Amniotic stem cell (primary cell): Measurements from ENCODE around the gene FMR1NB.
A peak's percentile ranks its signal among the peaks of the same experiment; 100 is the strongest.

Source experiments
- DNase-seq: peaks from one replicate; lab custom pipeline; 2025; lab: John Stamatoyannopoulos, UW

The FMR1NB gene

DNA sequence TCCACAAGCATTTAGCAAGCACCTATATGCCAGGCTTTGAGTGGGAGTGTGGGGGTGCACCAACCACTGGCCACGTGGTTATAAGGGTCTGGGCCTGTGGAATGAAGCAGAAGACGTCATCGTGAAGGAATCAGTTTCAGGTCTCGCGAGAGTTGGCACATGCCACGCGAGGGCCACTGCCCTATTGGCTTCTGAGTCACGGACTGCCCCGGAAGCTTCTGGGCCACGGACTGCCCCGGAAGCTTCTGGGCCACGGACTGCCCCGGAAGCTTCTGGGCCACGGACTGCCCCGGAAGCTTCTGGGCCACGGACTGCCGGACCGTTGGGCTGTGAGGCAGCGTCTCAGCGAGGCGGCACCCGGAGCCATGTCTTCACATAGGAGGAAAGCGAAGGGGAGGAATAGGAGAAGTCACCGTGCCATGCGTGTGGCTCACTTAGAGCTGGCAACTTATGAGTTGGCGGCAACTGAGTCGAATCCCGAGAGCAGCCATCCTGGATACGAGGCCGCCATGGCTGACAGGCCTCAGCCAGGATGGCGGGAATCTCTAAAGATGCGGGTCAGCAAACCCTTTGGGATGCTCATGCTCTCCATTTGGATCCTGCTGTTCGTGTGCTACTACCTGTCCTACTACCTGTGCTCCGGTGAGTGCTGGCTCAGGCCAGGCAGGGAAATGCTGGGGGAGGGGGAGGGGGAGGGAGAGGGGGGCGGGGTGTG is at the start of gene FMR1NB:
Gene FMR1NB (plus strand): TSS at position 300 of the 715 bp plus-strand sequence. CDS start 66 bp downstream, at position 366.
- DNase-seq: no peak

DNA sequence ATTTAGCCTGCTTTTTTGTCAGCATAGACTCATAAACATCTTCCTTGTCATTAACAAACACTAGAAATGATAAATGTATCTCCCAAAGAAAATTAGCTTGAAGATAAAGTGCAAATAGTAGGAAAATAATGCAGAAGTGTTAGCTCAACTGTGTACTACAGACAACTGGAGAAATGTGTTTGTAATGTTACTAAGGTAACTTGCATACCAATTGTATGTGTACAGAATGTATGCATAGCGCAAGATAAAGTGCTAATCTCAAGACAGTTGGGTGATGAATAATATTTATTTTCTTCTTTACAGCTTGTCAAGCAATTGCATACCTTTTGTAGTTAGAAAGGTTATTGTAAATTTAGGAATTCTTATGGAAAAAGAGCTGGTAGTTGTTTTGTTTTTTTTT is 47.3 kb upstream of the FMR1NB start:
- no peak for DNase-seq

DNA sequence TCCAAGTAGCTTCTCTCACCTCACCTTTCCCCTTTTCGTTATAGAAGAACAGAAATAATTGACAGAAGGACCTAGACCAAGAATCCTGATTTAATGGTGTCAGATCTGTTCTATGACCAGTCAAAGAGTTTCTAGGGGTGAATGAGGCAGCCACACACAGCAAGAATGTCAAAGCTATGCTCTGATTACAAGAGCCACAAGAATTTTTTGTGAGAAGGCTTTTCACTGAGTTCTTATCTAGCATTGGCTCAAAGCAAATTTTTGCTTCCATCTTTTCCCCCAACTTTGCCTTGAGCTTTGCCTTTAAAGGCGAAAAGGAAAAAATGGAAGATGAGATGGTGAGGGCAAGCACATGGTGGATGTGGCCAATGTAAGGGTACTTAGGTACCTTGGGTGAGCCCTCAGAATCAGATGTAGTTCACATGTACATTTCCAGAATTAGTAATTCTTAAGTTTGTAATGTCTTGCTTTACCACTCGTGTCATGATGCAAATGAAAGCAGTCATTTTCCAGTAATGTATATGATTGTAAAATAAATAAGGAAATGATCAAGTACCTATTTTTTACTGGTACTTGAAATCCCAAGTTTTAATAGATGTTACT is 45.9 kb upstream of the FMR1NB start:
- no peak for DNase-seq

DNA sequence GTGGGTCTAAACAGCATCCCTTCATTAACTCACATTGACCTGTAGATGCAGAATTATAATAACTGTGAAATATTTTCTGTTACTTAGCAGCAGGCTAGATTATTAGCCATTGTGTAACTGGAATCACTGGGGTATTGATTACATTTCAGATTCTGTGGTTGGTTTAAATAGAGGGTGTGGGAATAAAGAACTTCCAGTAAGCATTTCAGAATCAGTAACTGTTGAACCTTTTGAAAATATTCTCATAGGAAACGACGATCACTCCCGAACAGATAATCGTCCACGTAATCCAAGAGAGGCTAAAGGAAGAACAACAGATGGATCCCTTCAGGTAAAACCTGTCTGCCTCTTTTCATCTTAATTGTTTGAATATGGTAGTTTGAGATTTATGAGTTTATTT is 35.9 kb upstream of the FMR1NB start:
- no peak for DNase-seq

- DNase-seq: no peak
These were observed 32.6 kb upstream of the FMR1NB start for GRCh38 chrX:147948531-147948930.

- DNase-seq: no peak
These were observed 30.8 kb upstream of the FMR1NB start for GRCh38 chrX:147950352-147950751.

DNA sequence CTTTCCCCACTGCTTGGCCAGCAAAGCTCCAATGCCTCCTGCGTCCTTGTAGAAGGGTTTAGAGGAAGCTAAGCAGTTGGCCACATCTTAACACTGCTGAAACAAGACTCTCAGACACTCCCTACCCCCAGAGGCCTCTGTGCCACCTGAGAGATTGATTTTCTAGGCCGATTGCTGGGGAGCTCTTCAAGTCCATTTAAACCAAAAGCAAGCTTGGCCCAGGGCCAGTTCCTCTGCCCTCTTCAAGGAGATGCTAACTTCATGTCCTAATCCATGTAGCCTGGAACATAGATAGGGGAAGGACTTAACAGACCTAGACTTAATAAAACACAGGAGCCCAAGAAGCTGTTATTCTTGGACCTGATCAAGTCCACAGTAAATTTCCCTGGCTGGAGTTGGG is 27.2 kb upstream of the FMR1NB start:
- DNase-seq: no peak

DNA sequence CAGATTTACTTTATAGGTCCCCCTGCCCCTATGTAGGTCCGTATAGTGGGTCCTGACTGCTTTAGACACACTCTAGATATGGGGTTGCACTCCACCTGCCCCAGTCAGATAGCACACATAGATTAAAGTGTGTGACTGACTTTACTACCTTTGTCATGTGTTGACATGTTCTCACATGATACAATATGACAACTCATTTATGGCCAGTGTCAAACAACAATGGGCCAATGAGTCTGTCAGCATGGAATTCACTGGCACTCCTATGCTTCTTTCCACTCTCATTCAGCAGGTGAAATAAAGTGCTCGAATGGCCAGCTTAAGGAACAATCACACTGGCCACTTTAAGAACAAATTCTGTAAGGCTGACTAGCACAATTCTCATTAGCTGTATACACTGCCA is 23.8 kb upstream of the FMR1NB start:
- DNase-seq: no peak

DNA sequence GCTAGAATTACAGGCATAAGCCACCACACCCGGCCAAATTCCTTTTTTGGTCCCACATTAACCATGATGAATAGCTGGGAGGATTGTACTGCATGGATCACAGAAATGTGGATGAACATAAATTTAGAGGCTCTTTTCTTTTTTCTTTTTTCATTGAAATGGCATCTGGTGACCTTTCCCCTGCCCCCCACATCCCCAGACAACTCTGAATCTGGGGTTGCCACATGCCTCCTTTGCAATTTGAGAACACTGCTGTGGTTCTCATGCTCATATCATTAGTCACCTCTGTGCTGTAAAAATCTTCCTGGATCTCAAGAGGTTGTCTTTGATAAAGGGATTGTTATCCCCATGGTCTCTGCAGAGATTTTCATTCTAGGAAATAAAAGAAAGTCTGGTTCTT is 22.8 kb upstream of the FMR1NB start:
- DNase-seq: no peak

DNA sequence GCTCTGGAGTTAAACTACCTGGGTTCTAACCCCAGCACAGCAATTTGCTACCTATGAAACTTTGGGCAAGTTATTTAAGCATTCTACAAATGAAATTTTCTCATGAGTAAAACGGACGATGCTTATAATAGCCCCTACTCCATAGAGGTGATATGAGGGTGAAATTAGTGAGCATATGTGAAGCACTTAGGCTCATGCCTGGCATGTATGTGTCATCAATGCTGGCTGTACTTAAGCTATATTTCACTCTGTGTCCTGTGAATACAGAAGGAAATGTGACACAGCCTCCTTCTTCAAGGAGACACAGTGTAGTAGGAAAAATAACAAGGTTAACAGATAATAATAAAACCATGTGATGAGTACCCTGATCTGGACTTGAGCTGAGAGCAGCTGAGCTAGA is 20.4 kb upstream of the FMR1NB start:
- no peak for DNase-seq

GRCh38 chrX:147962476-147962875 is 18.7 kb upstream of the FMR1NB start:
- no peak for DNase-seq

DNA sequence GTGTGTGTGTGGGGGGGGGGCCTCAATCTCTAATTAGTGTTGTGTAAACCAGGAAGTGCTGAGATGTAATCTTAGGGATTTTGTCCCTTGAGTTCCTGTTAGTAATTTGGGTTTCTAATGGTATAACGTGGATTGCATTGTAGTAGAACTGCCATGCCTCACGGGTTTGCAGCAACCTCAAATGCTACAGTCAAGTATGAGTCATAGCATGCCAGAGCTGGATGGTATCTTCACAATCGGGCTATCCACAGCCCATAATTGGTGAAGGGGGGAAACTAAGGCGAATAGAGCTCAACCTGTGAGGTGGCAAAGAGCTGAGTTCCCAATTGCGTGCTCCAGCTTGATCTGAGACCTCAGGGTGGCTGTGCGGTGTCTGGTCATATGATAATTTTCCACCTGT is 2.2 kb upstream of the FMR1NB start:
- no peak for DNase-seq

DNA sequence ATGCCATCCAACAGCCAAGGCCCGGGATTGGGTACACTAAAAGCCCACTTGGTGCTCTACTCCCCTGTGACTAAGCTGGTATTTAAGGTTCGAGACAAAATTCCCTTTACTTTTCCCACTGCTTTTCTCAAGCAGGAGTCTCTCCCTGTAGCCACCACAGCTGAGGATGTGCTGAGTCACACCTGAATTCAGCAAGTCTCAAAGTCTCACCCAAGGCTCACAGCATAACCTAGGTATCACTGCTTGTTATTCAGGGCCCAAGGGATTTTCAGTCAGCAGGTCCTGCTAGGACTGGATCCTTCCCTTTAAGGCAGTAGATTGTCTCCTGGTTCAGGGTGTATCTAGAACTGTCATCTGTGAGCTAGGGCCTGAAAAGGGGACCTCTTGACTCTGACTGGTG is 39.2 kb downstream of the FMR1NB start:
- no peak for DNase-seq

- no peak for DNase-seq
These were observed 43.5 kb downstream of the FMR1NB start for GRCh38 chrX:148024425-148025148.

DNA sequence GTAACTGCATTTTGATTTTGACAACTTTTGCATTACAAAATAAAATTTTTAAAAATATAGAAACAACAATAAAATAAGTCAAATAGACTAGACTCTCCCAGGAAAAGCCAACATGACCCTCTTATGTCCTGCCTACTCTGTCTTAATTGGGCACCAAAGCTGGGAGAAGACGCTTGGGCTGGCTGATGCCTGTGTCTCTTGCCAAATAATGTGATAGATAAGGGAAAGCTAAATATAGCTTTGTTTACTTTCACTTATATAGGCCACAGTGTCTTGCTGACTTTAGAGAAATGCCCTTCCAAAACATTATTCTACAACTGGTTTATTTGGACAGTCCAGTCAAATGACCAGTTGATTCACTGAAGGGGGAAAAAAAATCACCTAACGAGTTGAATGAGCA is 54.2 kb downstream of the FMR1NB start:
- DNase-seq: no peak

GRCh38 chrX:148037020-148037419 is 55.9 kb downstream of the FMR1NB start:
- DNase-seq: no peak

GRCh38 chrX:148043271-148043855 is 62.2 kb downstream of the FMR1NB start:
- DNase-seq: no peak

GRCh38 chrX:148047200-148047599 is 66.1 kb downstream of the FMR1NB start:
- no peak for DNase-seq

GRCh38 chrX:148049441-148049840 is 68.3 kb downstream of the FMR1NB start:
- peak; percentile 2 for DNase-seq

DNA sequence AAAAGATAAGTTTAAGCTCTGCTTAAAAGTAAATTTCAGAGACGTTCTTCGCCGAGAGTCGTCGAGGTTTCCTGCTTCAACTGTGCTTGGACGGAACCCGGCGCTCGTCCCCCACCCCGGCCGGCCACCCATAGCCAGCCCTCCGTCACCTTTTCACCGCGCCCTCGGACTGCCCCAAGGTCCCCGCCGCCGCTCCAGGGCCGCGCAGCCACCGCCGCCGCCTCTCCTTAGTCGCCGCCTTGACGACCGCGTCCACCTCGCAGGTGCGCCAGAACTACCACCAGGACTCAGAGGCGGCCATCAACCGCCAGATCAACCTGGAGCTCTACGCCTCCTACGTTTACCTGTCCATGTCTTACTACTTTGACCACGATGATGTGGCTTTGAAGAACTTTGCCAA is 70.8 kb downstream of the FMR1NB start:
- no peak for DNase-seq

DNA sequence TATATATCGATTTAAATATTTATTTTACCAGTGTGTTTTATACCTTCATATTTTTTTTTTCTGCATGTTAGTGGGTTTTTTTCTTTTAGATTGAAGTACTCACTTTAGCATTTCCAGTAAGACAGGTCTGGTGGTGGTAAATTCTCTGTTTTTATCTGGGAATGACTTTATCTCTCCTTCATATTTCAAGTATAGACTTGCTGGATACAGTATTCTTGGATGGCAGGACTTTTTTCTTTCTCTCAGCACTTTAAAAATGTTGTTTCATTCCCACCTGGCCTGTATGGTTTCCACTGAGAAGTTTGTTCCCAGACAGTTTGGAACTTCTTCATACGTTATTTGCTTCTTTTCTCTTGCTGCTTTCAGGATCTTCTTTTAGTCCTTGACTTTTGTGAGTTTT is 86.1 kb downstream of the FMR1NB start:
- DNase-seq: no peak

DNA sequence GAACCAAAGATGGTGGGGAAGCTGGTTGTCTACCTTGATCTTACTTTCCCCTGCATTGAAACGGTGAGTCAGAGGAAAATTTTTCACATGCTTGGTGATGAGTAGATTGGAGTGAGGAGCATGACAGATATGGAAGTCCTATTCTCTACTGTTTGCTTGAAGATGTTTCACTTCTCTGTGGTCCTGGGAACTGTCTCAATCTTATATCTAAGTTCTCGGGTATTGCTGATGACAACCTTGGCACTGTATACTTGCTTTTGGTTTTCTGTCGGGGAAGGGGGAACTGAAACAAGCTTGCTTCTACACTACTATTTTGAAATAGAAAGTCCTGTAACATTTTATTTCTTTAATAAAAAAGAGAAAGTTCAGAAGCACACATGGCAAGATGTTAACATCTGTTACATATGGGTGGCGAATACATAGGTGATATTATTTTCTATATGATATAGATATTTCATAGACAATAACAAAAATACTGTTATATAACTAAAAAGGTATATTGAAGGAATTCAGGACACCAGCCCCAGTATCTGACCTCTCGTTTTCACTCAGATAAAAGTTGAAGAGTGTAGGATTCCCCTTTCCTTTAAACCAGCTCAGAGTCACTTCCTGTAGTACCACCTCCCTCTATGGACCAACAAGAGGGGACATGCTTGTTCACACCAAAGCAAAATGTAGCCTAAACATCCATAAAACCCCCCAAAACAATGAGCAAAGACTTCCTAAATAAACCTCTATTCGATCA is 88.8 kb downstream of the FMR1NB start:
- DNase-seq: no peak
